Transverse colon (tissue), 4 donors: ENCODE measurements around the gene TMED3. TPM values are rescaled to one million over a fixed set of nuclear protein-coding genes. Genes with fewer than 3 reads are reported as not detected.

Experiments used
- DNase-seq: peaks from one replicate; pipeline ENCODE4 v3.0.0-alpha.2; 2019
- H3K27ac ChIP-seq, 4 donors: fragments of 200-600 bp; sonication (generic); 2 replicates each; pipeline ENCODE4 v1.5.1; 2016 to 2018; ENCODE audit warnings: inconsistent platforms in 4 of 4
- H3K27me3 ChIP-seq: fragments of 200-600 bp; sonication (generic); 2 replicates; pipeline ENCODE4 v1.5.1; 2017; ENCODE audit warnings: inconsistent platforms
- H3K36me3 ChIP-seq, 4 donors: fragments of 200-600 bp; sonication (generic); 2 replicates each; pipeline ENCODE4 v1.5.1; 2017 to 2019; ENCODE audit warnings: inconsistent platforms in 4 of 4
- H3K4me1 ChIP-seq, 4 donors: fragments of 200-600 bp; sonication (generic); 2 replicates each; pipeline ENCODE4 v1.5.1; 2017 to 2020; ENCODE audit warnings: inconsistent platforms in 4 of 4
- H3K4me3 ChIP-seq, 4 donors: fragments of 200-600 bp; sonication (generic); 1 replicate in 1 of 4; 2 replicates in 3 of 4; pipeline versions ENCODE4 v1.5.1 to v1.6.1; 2017 to 2019; ENCODE audit warnings: inconsistent platforms in 4 of 4
- H3K9me3 ChIP-seq, 2 donors: fragments of 200-600 bp; sonication (generic); 2 replicates each; pipeline ENCODE4 v1.5.1; 2017 to 2019; ENCODE audit warnings: inconsistent platforms in 2 of 2
- EP300 ChIP-seq: sonication (generic); formaldehyde crosslinking; IDR thresholded peaks from one replicate; pipeline ENCODE4 v1.6.1; 2017; ENCODE audit warnings: antibody characterized with exemption, low read depth
- POLR2A ChIP-seq: fragments of 450-650 bp; IDR thresholded peaks from one replicate; pipeline ENCODE4 v1.6.1; 2016; ENCODE audit warnings: antibody characterized with exemption, mild to moderate bottlenecking, moderate library complexity
- POLR2AphosphoS5 ChIP-seq, 3 donors: sonication (generic); formaldehyde crosslinking; IDR thresholded peaks; one replicate each; pipeline ENCODE4 v1.6.1; 2016; ENCODE audit warnings: antibody characterized with exemption in 3 of 3
- WGBS, 2 donors: methylation state at CpG; one replicate each; pipeline ENCODE4 v1.1.5; 2018; ENCODE audit warnings: low coverage in 1 of 2; 5-methylcytosine and 5-hydroxymethylcytosine counted together
- in situ Hi-C, 4 donors: fragments of 200-750 bp; cut with MboI; loops; one replicate each; pipeline versions ENCODE4 v1.15.0 to v1.15.1; 2017; ENCODE audit warnings: low sequenced_read_pairs in 3 of 4, low pct_ligation_motif_present in 1 of 4, low pct_unique_long_range_greater_than_20kb in 1 of 4
- intact Hi-C: fragments of 100-400 bp; cut with DNase I; formaldehyde crosslinking; loops from one replicate; pipeline ENCODE4 v1.15.1; 2023; ENCODE audit warnings: low total_unique reads
- total RNA-seq, 4 donors: library from RNA; depleted of rRNA; stranded (reverse); fragments of >200 nt; gene quantifications; one replicate each; pipeline ENCODE4 v1.1.0, GENCODE V29; 2016
- TF ChIP-seq, protein P1 (sequence below), 5 experiments: fragments of 200-600 bp in 3 of 5; fragments of 450-650 bp in 2 of 5; sonication (generic) in 3 of 5; IDR thresholded peaks; 1 replicate in 2 of 5; 2 replicates in 3 of 5; pipeline ENCODE4 v1.5.1; 2016 to 2017; ENCODE audit warnings: antibody characterized with exemption in 5 of 5, inconsistent platforms in 3 of 5, mild to moderate bottlenecking in 2 of 5, moderate library complexity in 1 of 5

TMED3 gene
- total RNA-seq, 4 donors from 2014 or later: 12.7 to 68.9 (median 41.0) TPM

DNA sequence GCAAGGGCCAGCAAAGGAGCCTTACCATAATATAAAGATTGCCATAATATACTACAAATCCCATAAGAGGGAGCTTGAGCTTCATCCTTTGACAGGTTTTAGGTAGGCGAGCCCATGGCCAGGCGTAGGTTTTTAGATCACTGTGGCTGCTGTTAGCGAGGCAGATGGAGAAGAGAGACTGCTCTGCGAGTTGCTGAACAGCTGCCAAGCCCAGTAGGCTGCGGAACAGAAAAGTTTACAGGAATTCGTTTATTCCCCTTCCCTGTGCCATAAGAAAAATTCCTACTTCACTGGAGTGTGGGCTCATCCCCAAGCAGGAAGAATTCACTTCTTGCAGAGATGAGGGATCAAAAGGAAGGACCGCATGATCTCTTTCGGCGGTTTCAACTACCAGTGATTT is 30.5 kb downstream of the TMED3 start:
- Histone ChIP-seq H3K4me1 (no peaks in the 10 kb centered on the region), H3K4me3 (no peak overlapping the region), H3K27me3 (no peaks in the 10 kb centered on the region), H3K36me3 (no peaks in the 10 kb centered on the region), H3K9me3 (no peaks in the 10 kb centered on the region), H3K27ac (no peak overlapping the region)
- no peak for TF ChIP-seq POLR2A
- intact Hi-C loops (no loop called here), in situ Hi-C loops (no loop called here)
- 67 to 71% methylated on average over 9 of the region's 9 CpGs for WGBS, 2 donors
- no peak for DNase-seq

GRCh38 chr15:79349525-79349924 is 38.6 kb downstream of the TMED3 start:
- H3K4me1 ChIP-seq: no peaks in the 10 kb centered on the region
- H3K9me3 ChIP-seq: no peaks in the 10 kb centered on the region
- 82 to 89% methylated on average over 4 of the region's 4 CpGs for WGBS, 2 donors
- H3K4me3 ChIP-seq: no peak overlapping the region
- in situ Hi-C loops: no loop called here
- H3K27ac ChIP-seq: no peak overlapping the region
- intact Hi-C loops: no loop called here
- H3K36me3 ChIP-seq: no peaks in the 10 kb centered on the region
- TF ChIP-seq, protein P1, sequence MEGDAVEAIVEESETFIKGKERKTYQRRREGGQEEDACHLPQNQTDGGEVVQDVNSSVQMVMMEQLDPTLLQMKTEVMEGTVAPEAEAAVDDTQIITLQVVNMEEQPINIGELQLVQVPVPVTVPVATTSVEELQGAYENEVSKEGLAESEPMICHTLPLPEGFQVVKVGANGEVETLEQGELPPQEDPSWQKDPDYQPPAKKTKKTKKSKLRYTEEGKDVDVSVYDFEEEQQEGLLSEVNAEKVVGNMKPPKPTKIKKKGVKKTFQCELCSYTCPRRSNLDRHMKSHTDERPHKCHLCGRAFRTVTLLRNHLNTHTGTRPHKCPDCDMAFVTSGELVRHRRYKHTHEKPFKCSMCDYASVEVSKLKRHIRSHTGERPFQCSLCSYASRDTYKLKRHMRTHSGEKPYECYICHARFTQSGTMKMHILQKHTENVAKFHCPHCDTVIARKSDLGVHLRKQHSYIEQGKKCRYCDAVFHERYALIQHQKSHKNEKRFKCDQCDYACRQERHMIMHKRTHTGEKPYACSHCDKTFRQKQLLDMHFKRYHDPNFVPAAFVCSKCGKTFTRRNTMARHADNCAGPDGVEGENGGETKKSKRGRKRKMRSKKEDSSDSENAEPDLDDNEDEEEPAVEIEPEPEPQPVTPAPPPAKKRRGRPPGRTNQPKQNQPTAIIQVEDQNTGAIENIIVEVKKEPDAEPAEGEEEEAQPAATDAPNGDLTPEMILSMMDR (IDR thresholded peaks at IDR 0.05): no peak
- no peak for TF ChIP-seq POLR2AphosphoS5 (IDR thresholded peaks at IDR 0.05)
- TF ChIP-seq POLR2A: no peak
- TF ChIP-seq EP300: no peak
- no peaks in the 10 kb centered on the region for H3K27me3 ChIP-seq
- DNase-seq: no peak

DNA sequence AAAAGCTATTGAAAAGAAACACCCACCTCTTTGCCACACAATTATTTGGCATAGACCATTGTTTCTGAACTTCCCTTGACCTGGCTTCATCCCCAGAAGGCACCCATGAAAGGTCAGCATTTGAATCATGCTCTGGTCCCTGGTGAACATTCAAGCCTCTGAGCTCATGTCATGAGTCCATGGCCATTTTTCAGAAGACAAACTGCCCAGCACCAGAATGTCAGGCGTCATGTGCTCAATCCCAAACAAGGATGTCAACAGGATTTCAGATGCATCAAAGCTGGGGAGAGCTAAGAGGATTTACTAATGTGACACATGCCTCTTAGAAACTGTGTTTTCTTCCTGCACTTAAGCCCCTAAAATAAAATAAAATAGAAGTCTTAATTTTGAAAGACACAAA is 41.3 kb downstream of the TMED3 start:
- WGBS, 2 donors: 100% methylated on average over 1 of the region's 1 CpG; no CpG with 5 or more reads in 1 of the 2 donors
- intact Hi-C loops (no loop called here), in situ Hi-C loops (no loop called here)
- no peaks in the 10 kb centered on the region for H3K36me3 ChIP-seq
- no peaks in the 10 kb centered on the region for H3K9me3 ChIP-seq
- no peak for TF ChIP-seq POLR2A
- TF ChIP-seq, protein P1 (IDR thresholded peaks at IDR 0.05): no peak
- H3K27me3 ChIP-seq: no peaks in the 10 kb centered on the region
- no peak for DNase-seq
- no peak overlapping the region for H3K27ac ChIP-seq
- no peak overlapping the region for H3K4me3 ChIP-seq
- H3K4me1 ChIP-seq: no peaks in the 10 kb centered on the region

- TF ChIP-seq POLR2AphosphoS5 (IDR thresholded peaks at IDR 0.05): no peak
- TF ChIP-seq POLR2A: no peak
- TF ChIP-seq EP300: no peak
- TF ChIP-seq, protein P1 (IDR thresholded peaks at IDR 0.05): no peak
- 95% methylated on average over 3 of the region's 3 CpGs; no CpG with 5 or more reads in 1 of the 2 donors for WGBS, 2 donors
- H3K9me3 ChIP-seq: no peaks in the 10 kb centered on the region
- no peaks in the 10 kb centered on the region for H3K27me3 ChIP-seq
- DNase-seq: no peak
- H3K27ac ChIP-seq: no peak overlapping the region
- intact Hi-C loops: no loop called here
- H3K36me3 ChIP-seq: no peaks in the 10 kb centered on the region
- H3K4me1 ChIP-seq: no peaks in the 10 kb centered on the region
- in situ Hi-C loops: no loop called here
- no peak overlapping the region for H3K4me3 ChIP-seq
Observed at GRCh38 chr15:79357566-79357965, 46.7 kb downstream of the TMED3 start.

DNA sequence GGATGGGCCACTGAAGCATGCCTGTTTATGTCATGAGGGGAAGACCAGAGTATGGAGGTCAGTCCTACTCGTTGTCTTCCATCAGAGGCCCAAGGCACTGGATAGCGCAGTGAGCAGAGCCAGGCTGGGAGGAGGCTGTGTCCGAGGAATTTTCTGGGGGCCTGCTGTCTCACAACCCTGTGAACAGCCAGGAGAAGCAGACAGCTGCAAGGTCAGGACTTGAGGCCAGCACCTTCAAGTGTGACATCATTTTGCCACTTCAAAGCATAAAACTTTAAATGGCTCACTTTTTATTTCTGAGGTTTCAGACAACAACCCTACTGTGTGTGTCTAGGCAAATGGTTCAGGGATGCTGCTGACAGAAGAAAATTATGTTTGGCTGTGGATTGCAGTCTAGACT is 47.2 kb downstream of the TMED3 start:
- in situ Hi-C loops (no loop called here), intact Hi-C loops (no loop called here)
- no peaks in the 10 kb centered on the region for H3K4me1 ChIP-seq
- no peaks in the 10 kb centered on the region for H3K9me3 ChIP-seq
- TF ChIP-seq POLR2A: no peak
- TF ChIP-seq EP300: no peak
- TF ChIP-seq, protein P1 (IDR thresholded peaks at IDR 0.05): no peak
- no peak for TF ChIP-seq POLR2AphosphoS5 (IDR thresholded peaks at IDR 0.05)
- WGBS, 2 donors: 78% methylated on average over 3 of the region's 3 CpGs; no CpG with 5 or more reads in 1 of the 2 donors
- H3K27ac ChIP-seq: no peak overlapping the region
- no peak overlapping the region for H3K4me3 ChIP-seq
- no peaks in the 10 kb centered on the region for H3K27me3 ChIP-seq
- no peak for DNase-seq
- no peaks in the 10 kb centered on the region for H3K36me3 ChIP-seq
